Measurements from ENCODE around the gene KIF26B.

GRCh38 chr1:245495681-245496080 is 340.9 kb downstream of the KIF26B start:
- no peak for TF ChIP-seq POLR2A (IDR thresholded peaks at IDR 0.05)
- TF ChIP-seq CTCF (IDR thresholded peaks at IDR 0.05) = no peak
